GM21825 (cell line): ENCODE data around the gene RBM33.

Experiments used
- ATAC-seq: cut with Tn5 transposase; IDR thresholded peaks from one replicate; pipeline ENCODE4 v1.9.1; 2021; ENCODE audit warnings: mild to moderate bottlenecking, moderate library complexity; ENCODE audit not compliant: unreplicated experiment

RBM33 gene

GRCh38 chr7:155765458-155765857 is 121.0 kb downstream of the RBM33 start:
- ATAC-seq, result no peak

DNA sequence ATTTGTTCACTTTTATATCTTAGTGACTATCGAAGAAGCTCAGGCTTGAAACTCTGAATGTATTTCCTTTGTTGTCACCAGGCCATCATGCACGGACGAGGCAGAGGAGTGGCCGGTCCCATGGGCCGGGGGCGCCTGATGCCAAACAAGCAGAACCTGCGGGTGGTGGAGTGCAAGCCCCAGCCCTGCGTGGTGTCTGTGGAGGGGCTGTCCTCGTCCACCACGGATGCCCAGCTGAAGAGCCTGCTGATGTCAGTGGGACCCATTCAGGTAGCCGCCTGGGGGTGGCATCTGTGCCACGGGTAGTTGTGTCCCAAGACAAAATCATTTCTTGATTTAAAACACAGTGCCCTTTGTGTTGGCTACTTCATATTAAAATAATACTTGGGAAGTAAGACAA is 121.9 kb downstream of the RBM33 start:
- ATAC-seq, result no peak

DNA sequence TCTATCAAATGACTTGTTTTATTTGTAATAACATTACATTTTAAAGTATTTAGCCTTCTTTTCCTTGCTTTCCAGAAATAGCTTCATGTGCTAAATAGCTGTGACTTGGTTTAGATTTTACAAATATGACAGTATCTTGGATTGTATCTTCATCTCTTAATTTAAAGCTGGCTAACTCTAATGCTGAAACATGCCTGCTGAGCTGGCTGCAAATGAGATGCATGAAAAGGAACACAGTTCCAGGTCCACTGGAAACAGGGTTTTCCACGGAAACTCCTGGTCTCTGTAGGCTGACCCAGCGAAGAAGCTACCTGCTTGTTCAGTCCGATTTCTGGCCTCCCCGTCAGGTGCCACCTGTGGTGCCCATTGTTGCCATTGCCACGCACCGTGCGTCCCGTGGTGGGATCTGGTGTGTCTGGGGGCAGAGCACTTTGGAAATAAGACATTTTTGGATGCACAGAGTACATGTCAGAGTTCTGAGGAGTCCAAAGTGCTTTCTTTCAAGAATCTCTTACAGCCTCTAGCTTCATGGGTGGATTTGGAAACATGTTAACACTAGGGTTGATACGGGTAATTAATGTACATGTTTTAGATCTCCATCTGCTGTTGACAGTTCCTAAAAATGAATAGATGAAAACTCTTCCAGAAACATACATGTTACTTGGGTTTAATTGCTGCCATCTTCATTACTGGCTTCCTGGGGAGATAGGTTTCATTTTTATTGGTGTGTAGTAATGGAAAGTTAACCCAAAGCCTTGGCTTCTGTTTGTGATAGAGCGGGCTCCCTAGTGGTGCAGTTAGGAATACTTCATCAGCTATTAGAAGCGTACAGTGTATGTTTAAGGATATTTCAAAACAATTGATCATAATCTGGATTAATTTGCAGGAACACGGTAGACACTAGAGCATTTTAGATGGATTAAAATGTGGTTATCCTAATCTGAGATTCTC is 122.8 kb downstream of the RBM33 start:
- ATAC-seq, result no peak

DNA sequence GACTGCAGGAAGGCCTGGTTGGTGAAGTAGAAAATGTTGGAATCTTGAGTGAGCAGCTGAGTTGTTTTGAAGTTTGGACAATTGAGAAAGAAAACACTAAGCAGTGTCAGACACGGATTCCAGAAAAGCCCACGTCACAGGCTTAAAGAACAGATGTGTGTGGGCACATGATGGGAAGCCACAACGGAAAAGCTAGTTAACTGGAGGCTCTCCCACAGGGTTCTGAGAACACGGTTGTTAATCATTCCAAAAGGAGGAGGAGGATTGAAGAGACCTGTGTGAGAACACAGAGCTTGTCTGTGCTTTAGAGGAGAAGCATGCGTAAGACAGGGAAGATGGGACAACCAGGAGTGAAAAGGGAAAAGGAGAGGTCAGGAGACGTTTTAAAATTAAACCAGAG is 125.2 kb downstream of the RBM33 start:
- ATAC-seq, result no peak

GRCh38 chr7:155770241-155770640 is 125.8 kb downstream of the RBM33 start:
- no peak for ATAC-seq

GRCh38 chr7:155773531-155773930 is 129.1 kb downstream of the RBM33 start:
- ATAC-seq, result no peak

DNA sequence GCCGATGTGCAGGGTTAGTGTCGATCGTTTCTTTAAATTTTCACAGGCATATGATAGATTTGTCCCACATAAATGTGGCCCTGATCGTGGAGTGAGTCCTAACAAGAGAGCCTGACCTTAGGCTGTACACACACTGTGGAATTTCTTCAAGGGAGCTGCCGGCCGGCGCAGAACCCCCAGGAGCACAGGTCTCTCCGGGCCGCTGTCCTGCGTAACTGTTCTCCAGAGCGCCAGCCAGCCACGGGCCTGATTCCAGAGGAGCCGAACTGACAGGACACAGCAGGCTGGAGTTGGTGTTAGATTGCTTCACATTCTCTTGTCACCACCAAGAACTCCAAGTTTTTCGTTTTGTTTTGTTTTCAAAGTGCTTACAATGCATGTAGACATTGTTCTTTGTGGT is 130.5 kb downstream of the RBM33 start:
- no peak for ATAC-seq

DNA sequence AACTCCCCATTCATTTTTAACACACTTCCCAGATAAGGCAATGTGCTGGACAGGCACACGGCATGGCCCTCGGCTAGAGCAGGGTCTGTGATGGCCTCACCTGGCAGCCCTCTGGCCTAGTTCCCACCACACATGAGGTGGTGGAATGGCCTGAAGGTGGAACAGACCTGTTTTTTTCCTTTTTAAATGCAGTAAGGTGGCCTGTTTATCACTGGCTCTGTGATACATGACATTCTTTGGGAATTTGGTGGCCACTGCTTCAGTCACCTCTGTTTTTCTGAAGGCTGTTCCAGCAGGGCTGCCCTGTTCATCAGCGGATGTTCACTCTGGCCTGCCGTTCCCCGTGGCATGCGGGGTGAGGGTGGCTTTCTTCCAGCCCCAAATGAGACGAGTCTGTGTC is 131.2 kb downstream of the RBM33 start:
- no peak for ATAC-seq

DNA sequence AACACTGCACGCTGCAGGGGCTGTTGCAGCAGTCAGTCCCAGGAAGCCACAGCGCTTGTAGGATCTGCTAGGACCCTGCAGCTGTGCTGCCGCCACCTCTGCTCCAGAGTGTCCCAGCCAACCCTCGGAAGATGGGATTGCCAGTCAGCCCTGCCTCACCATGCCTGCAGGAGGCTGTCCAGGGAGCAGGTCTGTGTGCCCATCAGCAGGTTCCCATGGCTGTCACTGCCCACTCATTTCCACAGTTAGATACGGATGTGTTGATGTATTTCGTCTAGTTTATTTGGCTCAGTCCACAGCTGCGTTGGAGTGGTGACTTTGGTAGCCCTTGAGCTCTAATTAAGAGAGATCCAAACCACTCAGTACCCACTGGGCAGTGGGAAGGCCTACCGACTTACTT is 132.1 kb downstream of the RBM33 start:
- ATAC-seq, result no peak

DNA sequence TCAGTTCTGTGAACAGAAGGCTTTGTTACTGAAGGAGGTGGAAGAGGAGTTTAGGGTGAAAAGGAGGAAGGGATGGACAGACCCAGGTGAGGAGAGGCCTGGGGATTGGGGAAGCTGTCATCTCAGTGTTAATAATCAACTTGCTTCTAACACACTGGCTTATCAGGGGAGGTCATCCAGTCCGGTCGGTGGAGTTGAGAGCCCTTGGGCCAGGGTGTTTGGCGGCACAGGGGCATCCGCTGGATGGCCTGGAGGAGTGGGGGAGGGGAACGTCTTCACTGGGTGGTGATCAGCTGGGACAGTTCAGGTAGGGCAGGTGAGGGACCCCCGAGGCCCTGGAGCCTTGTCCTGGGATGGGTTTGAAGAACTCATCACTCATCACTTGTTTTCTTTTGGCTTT is 133.9 kb downstream of the RBM33 start:
- ATAC-seq, result no peak

DNA sequence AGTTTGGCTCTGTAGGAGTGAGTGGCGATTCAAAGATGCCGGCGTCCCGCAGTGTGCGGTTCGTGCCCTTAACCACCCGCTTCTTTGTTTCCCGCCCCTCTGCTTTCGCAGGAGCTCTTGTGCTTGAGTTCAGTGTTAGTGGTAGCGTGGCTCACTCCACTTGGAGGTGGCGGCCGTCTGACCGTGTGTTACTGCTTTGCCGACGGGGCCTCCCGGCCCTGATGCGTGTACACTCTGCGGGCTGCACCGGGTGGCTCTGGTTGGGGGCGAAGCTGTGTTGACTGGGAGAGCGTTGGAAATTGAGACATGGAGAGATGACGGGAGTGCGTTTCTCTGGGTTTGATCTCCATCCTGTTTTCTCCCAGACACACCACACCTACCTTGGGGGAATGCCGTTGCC is 136.4 kb downstream of the RBM33 start:
- ATAC-seq, result no peak

DNA sequence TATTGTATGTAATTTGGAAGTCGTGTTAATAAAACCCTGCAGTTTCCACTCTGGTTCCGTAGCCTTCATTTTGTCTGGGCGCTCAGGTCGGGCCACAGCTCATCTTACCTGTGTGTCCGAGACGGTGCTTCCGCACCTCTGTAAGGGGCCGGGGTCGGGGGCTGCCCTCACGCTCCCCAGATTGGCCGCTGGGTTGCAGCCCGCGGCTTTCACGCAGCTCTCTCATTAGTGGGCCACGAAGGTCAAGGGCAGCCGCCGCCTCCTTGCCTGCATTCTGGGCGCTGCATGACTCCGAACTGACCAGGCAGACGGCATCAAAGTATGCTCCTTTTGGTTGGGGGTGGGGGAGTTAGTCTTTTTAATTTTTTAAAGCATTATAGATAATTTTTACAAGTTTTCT is 137.0 kb downstream of the RBM33 start:
- ATAC-seq, result no peak

GRCh38 chr7:155782466-155782865 is 138.0 kb downstream of the RBM33 start:
- no peak for ATAC-seq

DNA sequence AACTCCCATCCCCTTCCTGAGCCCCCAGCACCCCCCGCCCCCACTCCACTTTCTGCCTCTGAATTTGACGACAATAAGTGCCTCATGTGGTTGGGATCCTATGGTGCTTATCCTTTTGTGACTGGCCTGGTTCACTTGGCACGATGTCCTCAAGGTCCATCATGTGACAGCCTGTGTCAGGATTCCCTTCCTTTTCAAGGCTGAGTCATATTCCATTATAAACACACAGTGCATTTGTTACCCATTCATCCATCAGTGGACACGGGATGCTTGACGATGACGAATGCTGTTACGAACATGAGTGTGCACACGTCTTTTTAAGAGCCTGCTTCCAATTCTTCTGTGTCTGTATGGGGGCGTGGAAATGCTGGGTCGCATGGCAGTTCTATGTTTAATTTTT is 141.1 kb downstream of the RBM33 start:
- no peak for ATAC-seq

DNA sequence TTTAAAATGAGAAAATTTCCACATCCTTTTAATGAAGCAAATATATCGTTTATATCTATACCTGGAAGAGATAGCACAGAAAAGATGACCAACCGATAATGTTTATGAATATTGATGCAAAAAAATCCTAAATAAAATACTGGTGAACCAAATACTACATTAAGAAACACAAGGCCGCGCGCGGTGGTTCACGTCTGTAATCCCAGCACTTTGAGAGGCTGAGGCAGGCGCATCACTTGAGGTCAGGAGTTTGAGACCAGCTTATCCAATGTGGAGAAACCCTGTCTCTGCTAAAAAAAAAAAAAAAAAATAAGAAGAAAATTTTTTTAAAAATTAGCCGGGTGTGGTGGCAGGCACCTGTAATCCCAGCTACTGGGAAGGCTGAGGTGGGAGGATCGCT is 142.0 kb downstream of the RBM33 start:
- no peak for ATAC-seq

DNA sequence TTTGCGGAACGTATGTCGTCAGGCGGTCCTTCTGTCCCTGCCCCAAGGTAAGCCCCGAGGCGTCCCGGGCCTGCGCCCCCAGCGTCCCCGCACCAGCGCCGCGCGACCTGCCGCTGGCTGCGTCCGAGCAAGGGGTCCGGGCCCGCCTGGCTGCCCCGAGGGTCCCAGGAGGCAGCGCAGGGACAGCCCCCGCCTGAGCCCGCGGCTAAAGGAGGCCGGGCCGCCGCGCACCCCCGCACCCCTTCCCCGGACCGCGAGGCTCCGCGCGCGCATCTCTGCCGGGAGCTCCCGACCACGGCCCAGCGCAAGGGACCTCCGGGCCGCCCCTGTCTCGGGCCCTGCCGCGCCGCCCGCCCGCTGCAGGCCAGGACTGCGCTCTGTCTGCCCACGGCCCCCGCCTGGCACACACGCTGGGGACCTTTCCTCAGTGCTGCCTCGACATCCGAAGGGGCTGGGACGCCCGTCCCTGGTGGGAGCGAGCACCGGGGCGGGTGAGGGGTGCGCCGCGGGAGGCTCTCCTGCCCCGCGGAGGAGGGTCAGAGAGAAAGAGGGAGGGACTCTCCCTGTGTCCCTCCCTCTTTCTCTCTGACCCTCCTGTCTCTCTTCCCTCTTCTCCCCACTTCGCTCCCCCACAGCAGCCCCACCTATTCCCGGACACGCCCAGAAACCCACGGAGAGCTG is 142.8 kb downstream of the RBM33 start:
- no peak for ATAC-seq

GRCh38 chr7:155788616-155789000 is 144.1 kb downstream of the RBM33 start:
- no peak for ATAC-seq

- no peak for ATAC-seq
Observed at GRCh38 chr7:155789001-155789725, 144.7 kb downstream of the RBM33 start.

GRCh38 chr7:155790666-155791065 is 146.2 kb downstream of the RBM33 start:
- ATAC-seq, result no peak

GRCh38 chr7:155791214-155791737 is 146.8 kb downstream of the RBM33 start:
- no peak for ATAC-seq

DNA sequence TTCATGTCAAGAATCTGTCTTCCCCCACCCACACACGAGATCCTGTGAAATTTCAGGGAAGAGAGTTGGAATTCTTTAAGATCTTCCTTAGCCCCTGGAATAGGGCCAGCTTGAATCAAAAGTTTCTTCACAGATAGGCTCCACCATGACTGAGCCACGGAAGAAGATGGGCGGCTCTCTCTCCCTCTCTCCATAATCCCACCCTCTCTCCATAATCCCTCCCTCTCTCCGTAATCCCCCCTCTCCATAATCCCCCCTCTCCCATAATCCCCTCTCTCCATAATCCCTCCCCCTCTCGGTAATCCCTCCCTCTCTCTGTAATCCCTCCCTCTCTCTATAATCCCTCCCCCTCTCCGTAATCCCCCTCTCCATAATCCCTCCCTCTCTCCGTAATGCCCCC is 147.4 kb downstream of the RBM33 start:
- ATAC-seq, result no peak
